OCI-LY1 (cell line): ENCODE results near the gene COBL.

Experiments
- H2AFZ ChIP-seq: fragments of 200-600 bp; sonication (generic), shearing (Covaris generic); 2 replicates; pipeline ENCODE4 v1.6.0; 2014; ENCODE audit warnings: antibody characterized with exemption, mild to moderate bottlenecking, low read length
- H3F3A ChIP-seq: fragments of 200-600 bp; sonication (generic), shearing (Covaris generic); 2 replicates; pipeline ENCODE4 v1.6.0; 2014; ENCODE audit warnings: mild to moderate bottlenecking, antibody characterized with exemption, low read length, moderate library complexity; ENCODE audit not compliant: insufficient read depth
- H3K27ac ChIP-seq: fragments of 200-600 bp; sonication (generic); 2 replicates; pipeline ENCODE4 v1.5.1; 2014; ENCODE audit warnings: low read length, mixed run types, mild to moderate bottlenecking, low read depth; ENCODE audit not compliant: poor library complexity, severe bottlenecking
- H3K27me3 ChIP-seq: fragments of 200-600 bp; sonication (generic); 2 replicates; pipeline ENCODE4 v1.6.0; 2014; ENCODE audit warnings: antibody characterized with exemption, mild to moderate bottlenecking, low read length, moderate library complexity; ENCODE audit not compliant: insufficient read depth
- H3K36me3 ChIP-seq: fragments of 200-600 bp; sonication (generic); 2 replicates; pipeline ENCODE4 v1.6.1; 2014; ENCODE audit warnings: mild to moderate bottlenecking, antibody characterized with exemption, low read length, moderate library complexity, mixed read lengths; ENCODE audit not compliant: insufficient read depth
- H3K4me1 ChIP-seq: fragments of 200-600 bp; sonication (generic); 2 replicates; pipeline ENCODE4 v1.5.1; 2014; ENCODE audit warnings: mild to moderate bottlenecking, low read length, moderate library complexity; ENCODE audit not compliant: insufficient read depth, severe bottlenecking
- H3K4me2 ChIP-seq: fragments of 200-600 bp; sonication (generic), shearing (Covaris generic); 2 replicates; pipeline ENCODE4 v1.6.1; 2014; ENCODE audit warnings: low read length
- H3K4me3 ChIP-seq: fragments of 200-600 bp; sonication (generic); 2 replicates; pipeline ENCODE4 v1.5.1; 2014; ENCODE audit warnings: low read length, low read depth, mild to moderate bottlenecking, mixed read lengths; ENCODE audit not compliant: poor library complexity, severe bottlenecking
- H3K79me2 ChIP-seq: fragments of 200-600 bp; shearing (Covaris generic); 2 replicates; pipeline ENCODE4 v1.6.1; 2016; ENCODE audit warnings: mixed run types, low read length, mixed read lengths; ENCODE audit not compliant: insufficient read depth
- H3K9ac ChIP-seq: fragments of 200-600 bp; sonication (generic), shearing (Covaris generic); 2 replicates; pipeline ENCODE4 v1.6.1; 2014; ENCODE audit warnings: mild to moderate bottlenecking, low read length, mixed read lengths
- H3K9me2 ChIP-seq: fragments of 200-600 bp; sonication (generic), shearing (Covaris generic); 2 replicates; pipeline ENCODE4 v1.6.1; 2014; ENCODE audit warnings: low read depth, mild to moderate bottlenecking, low read length, mixed read lengths
- H3K9me3 ChIP-seq: fragments of 200-600 bp; shearing (Covaris generic); 2 replicates; pipeline ENCODE4 v1.6.1; 2014; ENCODE audit warnings: low read length, mixed read lengths
- H4K20me1 ChIP-seq: fragments of 200-600 bp; sonication (generic), shearing (Covaris generic); 2 replicates; pipeline ENCODE4 v1.6.0; 2016; ENCODE audit warnings: mild to moderate bottlenecking, low read length; ENCODE audit not compliant: insufficient read depth
- CTCF ChIP-seq: fragments of 200-600 bp; sonication (generic), shearing (Covaris generic); IDR thresholded peaks from 2 replicates; pipeline ENCODE4 v1.5.1; 2017; ENCODE audit warnings: mild to moderate bottlenecking, antibody characterized with exemption, low read length, moderate library complexity, mixed read lengths
- EZH2 ChIP-seq: fragments of 200-600 bp; sonication (generic), shearing (Covaris generic); IDR thresholded peaks from 2 replicates; pipeline ENCODE4 v1.8.0; 2017; ENCODE audit warnings: borderline replicate concordance, mixed run types, mild to moderate bottlenecking, antibody characterized with exemption, low read length, moderate library complexity, mixed read lengths

COBL gene

DNA sequence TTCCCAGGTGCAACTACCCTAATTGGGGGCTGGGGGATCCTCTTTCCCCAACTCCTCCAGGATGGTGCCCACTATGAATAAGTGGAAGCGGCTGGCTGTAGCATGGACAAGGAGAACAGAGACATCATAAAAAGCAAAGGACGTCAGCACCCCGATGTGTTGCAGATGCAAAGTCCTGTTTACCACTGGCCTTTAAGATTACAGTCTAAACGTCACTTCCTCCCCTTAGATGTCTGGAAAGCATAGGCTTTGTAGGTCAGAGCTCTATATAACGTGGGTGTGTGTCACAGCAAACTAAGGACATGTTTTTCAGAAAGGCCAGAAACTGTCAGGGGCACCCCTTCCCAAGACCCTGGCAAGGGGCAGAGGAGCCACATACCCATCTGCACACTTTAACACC, 7.9 kb downstream of the COBL start:
- Histone ChIP-seq H3K27me3 (no peaks in the 10 kb centered on the region; the same call in 1 of the 2 replicates), H3K9me2 (no peaks in the 10 kb centered on the region), H3K36me3 (no peaks in the 10 kb centered on the region), H3K4me1 (no peaks in the 10 kb centered on the region), H4K20me1 (no peaks in the 10 kb centered on the region), H3K4me2 (no peak overlapping the region), H3K4me3 (no peak overlapping the region), H3K27ac (no peak overlapping the region), H3K9me3 (no peaks in the 10 kb centered on the region), H3F3A (no peaks in the 10 kb centered on the region), H3K79me2 (no peaks in the 10 kb centered on the region), H3K9ac (no peak overlapping the region), H2AFZ (no peak overlapping the region)
- TF ChIP-seq CTCF (no peak), EZH2 (no peak)

- H3K9me2 ChIP-seq: no peaks in the 10 kb centered on the region
- H3K36me3 ChIP-seq: no peaks in the 10 kb centered on the region
- no peaks in the 10 kb centered on the region; the same call in 1 of the 2 replicates for H3K27me3 ChIP-seq
- H2AFZ ChIP-seq: no peak overlapping the region
- no peak for TF ChIP-seq CTCF
- TF ChIP-seq EZH2: no peak
- no peaks in the 10 kb centered on the region for H4K20me1 ChIP-seq
- H3K27ac ChIP-seq: no peak overlapping the region
- no peak overlapping the region for H3K9ac ChIP-seq
- no peaks in the 10 kb centered on the region for H3F3A ChIP-seq
- H3K4me1 ChIP-seq: no peaks in the 10 kb centered on the region
- no peaks in the 10 kb centered on the region for H3K9me3 ChIP-seq
- H3K79me2 ChIP-seq: no peaks in the 10 kb centered on the region
- H3K4me2 ChIP-seq: no peak overlapping the region
- no peak overlapping the region for H3K4me3 ChIP-seq
These were observed 8.3 kb downstream of the COBL start for GRCh38 chr7:51308265-51308664.

GRCh38 chr7:51307651-51308210, 8.9 kb downstream of the COBL start:
- no peaks in the 10 kb centered on the region for H3K4me1 ChIP-seq
- H3K9ac ChIP-seq: no peak overlapping the region
- no peak overlapping the region for H3K27ac ChIP-seq
- H3K4me3 ChIP-seq: no peak overlapping the region
- no peaks in the 10 kb centered on the region for H3F3A ChIP-seq
- TF ChIP-seq CTCF: no peak
- no peak for TF ChIP-seq EZH2
- no peak overlapping the region for H2AFZ ChIP-seq
- H3K79me2 ChIP-seq: no peaks in the 10 kb centered on the region
- no peaks in the 10 kb centered on the region; the same call in 1 of the 2 replicates for H3K27me3 ChIP-seq
- H3K4me2 ChIP-seq: no peak overlapping the region
- H4K20me1 ChIP-seq: no peaks in the 10 kb centered on the region
- no peaks in the 10 kb centered on the region for H3K9me3 ChIP-seq
- H3K9me2 ChIP-seq: no peaks in the 10 kb centered on the region
- no peaks in the 10 kb centered on the region for H3K36me3 ChIP-seq
